DOHH2 (cell line): Measurements from ENCODE around the gene CHCHD4.

Source experiments
- H3F3A ChIP-seq: fragments of 200-600 bp; sonication (generic), shearing (Covaris generic); 2 replicates; pipeline ENCODE4 v1.6.0; 2016; ENCODE audit warnings: antibody characterized with exemption, mild to moderate bottlenecking; ENCODE audit not compliant: control insufficient read depth, insufficient read depth
- H3K27ac ChIP-seq: fragments of 200-600 bp; sonication (generic); 2 replicates; pipeline ENCODE4 v1.5.1; 2014; ENCODE audit warnings: low read depth, mild to moderate bottlenecking, low read length, moderate library complexity
- H3K27me3 ChIP-seq: fragments of 200-600 bp; sonication (generic); 2 replicates; pipeline ENCODE4 v1.6.1; 2014; ENCODE audit warnings: mild to moderate bottlenecking, low read length, mixed read lengths; ENCODE audit not compliant: control insufficient read depth
- H3K36me3 ChIP-seq: fragments of 200-600 bp; sonication (generic); 2 replicates; pipeline ENCODE4 v1.6.1; 2014; ENCODE audit warnings: mild to moderate bottlenecking, low read length, moderate library complexity, mixed read lengths; ENCODE audit not compliant: control insufficient read depth
- H3K4me1 ChIP-seq: fragments of 200-600 bp; sonication (generic); 2 replicates; pipeline ENCODE4 v1.6.1; 2014; ENCODE audit warnings: mild to moderate bottlenecking, low read length, mixed read lengths; ENCODE audit not compliant: control insufficient read depth
- H3K4me2 ChIP-seq: fragments of 200-600 bp; sonication (generic); 2 replicates; pipeline ENCODE4 v1.6.0; 2014; ENCODE audit warnings: mild to moderate bottlenecking, low read length, moderate library complexity
- H3K4me3 ChIP-seq: fragments of 200-600 bp; sonication (generic); 2 replicates; pipeline ENCODE4 v1.5.1; 2014; ENCODE audit warnings: mild to moderate bottlenecking, low read length, mixed read lengths
- H3K79me2 ChIP-seq: fragments of 200-600 bp; sonication (generic); 2 replicates; pipeline ENCODE4 v1.6.1; 2014; ENCODE audit warnings: mild to moderate bottlenecking, low read length, mixed read lengths; ENCODE audit not compliant: control insufficient read depth
- H3K9me2 ChIP-seq: fragments of 200-600 bp; sonication (generic); replicated peaks from 2 replicates; pipeline ENCODE4 v1.6.1; 2014; ENCODE audit warnings: mild to moderate bottlenecking, low read length, mixed read lengths; ENCODE audit not compliant: control insufficient read depth
- H3K9me3 ChIP-seq: fragments of 200-600 bp; sonication (generic); 2 replicates; pipeline ENCODE4 v1.6.1; 2014; ENCODE audit warnings: antibody characterized with exemption, low read length, mixed read lengths; ENCODE audit not compliant: control insufficient read depth, insufficient read depth
- H4K20me1 ChIP-seq: fragments of 200-600 bp; sonication (generic); 2 replicates; pipeline ENCODE4 v1.6.0; 2014; ENCODE audit warnings: low read depth, mild to moderate bottlenecking, antibody characterized with exemption, low read length, moderate library complexity; ENCODE audit not compliant: control insufficient read depth, insufficient read depth
- EZH2phosphoT487 ChIP-seq: fragments of 200-600 bp; sonication (generic); IDR thresholded peaks from 2 replicates; pipeline ENCODE4 v1.6.1; 2017; ENCODE audit warnings: borderline replicate concordance, mild to moderate bottlenecking, antibody characterized with exemption, low read length, moderate library complexity, mixed read lengths
- TF ChIP-seq, protein P1 (sequence below): fragments of 200-600 bp; sonication (generic); IDR thresholded peaks from one replicate; pipeline ENCODE4 v1.5.1; 2014; ENCODE audit warnings: antibody characterized with exemption, mild to moderate bottlenecking, low read depth, low read length; ENCODE audit not compliant: poor library complexity, severe bottlenecking

CHCHD4 gene

DNA sequence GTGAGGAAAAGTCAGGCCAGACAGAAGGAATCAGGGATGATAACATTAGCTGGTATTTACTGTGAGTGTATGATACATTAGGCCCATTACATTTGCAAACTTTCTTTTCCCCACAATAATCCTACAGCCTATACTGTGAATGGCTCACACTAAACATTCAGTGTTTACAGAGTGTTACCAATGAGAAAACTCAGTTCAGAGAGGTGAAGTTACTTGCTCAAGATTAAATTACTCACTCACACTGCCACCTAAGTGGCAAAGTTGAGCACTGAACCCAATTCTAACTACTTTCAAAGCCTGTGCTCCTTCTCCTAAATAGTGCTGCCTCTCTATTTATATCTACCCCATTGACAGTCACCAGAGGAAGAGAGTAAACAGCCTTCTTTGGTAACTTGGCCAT is 45.2 kb upstream of the CHCHD4 start:
- Histone ChIP-seq H3K79me2 (peaks cover 19% of the 10 kb centered on the region), H3K36me3 (peaks cover 86% of the 10 kb centered on the region), H3F3A (no peaks in the 10 kb centered on the region), H4K20me1 (0 out of 2 replicates have a peak, but pooled peaks cover under 1% of the 10 kb centered on the region), H3K27me3 (no peaks in the 10 kb centered on the region), H3K4me2 (no peak overlapping the region), H3K4me1 (peaks cover 9% of the 10 kb centered on the region), H3K4me3 (no peak overlapping the region), H3K27ac (no peak overlapping the region), H3K9me2 (no peaks in the 10 kb centered on the region), H3K9me3 (no peaks in the 10 kb centered on the region)
- TF ChIP-seq, protein P1, sequence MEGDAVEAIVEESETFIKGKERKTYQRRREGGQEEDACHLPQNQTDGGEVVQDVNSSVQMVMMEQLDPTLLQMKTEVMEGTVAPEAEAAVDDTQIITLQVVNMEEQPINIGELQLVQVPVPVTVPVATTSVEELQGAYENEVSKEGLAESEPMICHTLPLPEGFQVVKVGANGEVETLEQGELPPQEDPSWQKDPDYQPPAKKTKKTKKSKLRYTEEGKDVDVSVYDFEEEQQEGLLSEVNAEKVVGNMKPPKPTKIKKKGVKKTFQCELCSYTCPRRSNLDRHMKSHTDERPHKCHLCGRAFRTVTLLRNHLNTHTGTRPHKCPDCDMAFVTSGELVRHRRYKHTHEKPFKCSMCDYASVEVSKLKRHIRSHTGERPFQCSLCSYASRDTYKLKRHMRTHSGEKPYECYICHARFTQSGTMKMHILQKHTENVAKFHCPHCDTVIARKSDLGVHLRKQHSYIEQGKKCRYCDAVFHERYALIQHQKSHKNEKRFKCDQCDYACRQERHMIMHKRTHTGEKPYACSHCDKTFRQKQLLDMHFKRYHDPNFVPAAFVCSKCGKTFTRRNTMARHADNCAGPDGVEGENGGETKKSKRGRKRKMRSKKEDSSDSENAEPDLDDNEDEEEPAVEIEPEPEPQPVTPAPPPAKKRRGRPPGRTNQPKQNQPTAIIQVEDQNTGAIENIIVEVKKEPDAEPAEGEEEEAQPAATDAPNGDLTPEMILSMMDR = no peak
- no peak for TF ChIP-seq EZH2phosphoT487

DNA sequence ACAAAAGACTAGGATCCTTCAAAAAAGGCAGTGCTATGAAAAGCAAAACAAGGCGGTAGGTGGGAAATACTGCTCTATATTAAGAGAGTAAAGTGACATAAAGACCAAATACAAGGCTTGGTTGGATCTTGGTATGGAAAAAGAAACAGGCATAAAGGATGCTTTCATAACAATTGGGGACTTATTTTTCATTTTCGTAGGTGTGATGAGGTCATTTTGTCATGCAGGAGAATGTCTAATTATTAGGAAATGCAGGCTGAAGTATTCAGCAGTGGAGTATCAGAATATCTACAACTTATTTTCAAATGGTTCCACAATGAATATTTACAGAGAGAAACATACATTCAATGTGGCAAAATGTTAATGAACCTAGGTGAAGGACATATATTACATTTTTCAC is 44.8 kb upstream of the CHCHD4 start:
- H3K4me2 ChIP-seq = no peak overlapping the region
- peaks cover 15% of the 10 kb centered on the region for H3K79me2 ChIP-seq
- peaks cover 5% of the 10 kb centered on the region for H3K4me1 ChIP-seq
- H3K9me3 ChIP-seq = no peaks in the 10 kb centered on the region
- H3F3A ChIP-seq = no peaks in the 10 kb centered on the region
- H3K27me3 ChIP-seq = no peaks in the 10 kb centered on the region
- no peaks in the 10 kb centered on the region for H3K9me2 ChIP-seq
- no peaks in the 10 kb centered on the region for H4K20me1 ChIP-seq
- H3K36me3 ChIP-seq = peaks cover 90% of the 10 kb centered on the region
- no peak overlapping the region for H3K27ac ChIP-seq
- H3K4me3 ChIP-seq = no peak overlapping the region
- TF ChIP-seq EZH2phosphoT487 = no peak
- TF ChIP-seq, protein P1 = no peak

DNA sequence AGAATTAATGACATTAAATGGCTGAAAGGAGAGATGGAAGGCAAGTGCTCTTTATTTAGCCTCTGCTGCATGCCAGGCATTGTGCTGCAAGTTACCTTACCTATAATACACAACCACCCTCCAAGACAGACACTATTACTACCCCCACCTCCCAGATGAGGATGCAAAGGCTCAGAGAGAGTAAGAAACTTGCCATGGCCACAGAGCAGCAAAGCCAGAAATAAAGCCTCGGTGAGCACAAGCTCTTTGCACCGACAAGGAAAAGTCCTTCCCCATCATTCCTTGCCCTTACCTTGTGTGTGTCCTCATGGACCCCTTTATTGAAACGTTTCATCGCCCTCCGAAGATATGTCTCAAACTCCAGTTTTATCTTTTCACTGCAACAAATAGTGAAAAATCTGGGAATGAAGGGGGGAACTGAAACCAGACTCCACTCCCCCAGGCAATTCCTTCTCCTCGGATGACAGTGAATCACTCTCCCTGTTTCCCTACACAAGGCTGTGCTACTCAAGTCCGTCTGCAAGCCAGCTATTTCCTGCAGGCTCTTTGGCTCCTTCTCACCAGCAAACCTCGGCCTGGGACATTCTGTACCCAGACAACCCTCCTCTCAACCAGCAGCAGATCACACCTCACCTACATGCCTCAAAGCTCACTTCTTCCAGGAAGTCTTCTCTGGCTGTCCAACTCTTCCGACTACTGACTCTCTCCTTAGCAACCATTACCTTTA is 42.4 kb upstream of the CHCHD4 start:
- TF ChIP-seq, protein P1 = no peak
- TF ChIP-seq EZH2phosphoT487 = no peak
- H3K27me3 ChIP-seq = no peaks in the 10 kb centered on the region
- peaks cover 2% of the 10 kb centered on the region; the same call in 1 of the 2 replicates for H3K79me2 ChIP-seq
- H3K9me3 ChIP-seq = peaks cover 9% of the 10 kb centered on the region
- no peaks in the 10 kb centered on the region for H3K4me1 ChIP-seq
- no peaks in the 10 kb centered on the region for H4K20me1 ChIP-seq
- H3K9me2 ChIP-seq = no peaks in the 10 kb centered on the region
- no peak overlapping the region for H3K27ac ChIP-seq
- no peak overlapping the region for H3K4me3 ChIP-seq
- no peaks in the 10 kb centered on the region for H3F3A ChIP-seq
- H3K36me3 ChIP-seq = peaks cover 99% of the 10 kb centered on the region
- no peak overlapping the region for H3K4me2 ChIP-seq
